Neural cell (in vitro differentiated cells): ENCODE measurements around the gene CDR2L. TPM values are rescaled to one million over a fixed set of nuclear protein-coding genes. Genes with fewer than 3 reads are reported as not detected.

Source experiments
- H2AFZ ChIP-seq: fragments of 200-600, 300-800 bp; sonication (generic), shearing (Covaris generic); 2 replicates; pipeline ENCODE4 v1.6.0; 2014; ENCODE audit warnings: low read depth, mild to moderate bottlenecking, antibody characterized with exemption, low read length, moderate library complexity
- H3F3A ChIP-seq: fragments of 200-600 bp; shearing (Covaris generic); 2 replicates; pipeline ENCODE4 v1.6.1; 2016; ENCODE audit warnings: mild to moderate bottlenecking, moderate library complexity, mixed read lengths, antibody characterized with exemption, low read length; ENCODE audit not compliant: insufficient read depth, poor library complexity, severe bottlenecking
- H3K27ac ChIP-seq: fragments of 200-600, 300-800 bp; sonication (generic), shearing (Covaris generic); 2 replicates; pipeline ENCODE4 v1.5.1; 2014; ENCODE audit warnings: mild to moderate bottlenecking, low read length, moderate library complexity
- H3K27me3 ChIP-seq: fragments of 300-800, 200-600 bp; sonication (generic), shearing (Covaris generic); 2 replicates; pipeline ENCODE4 v1.6.0; 2014; ENCODE audit warnings: mild to moderate bottlenecking, low read depth, low read length, moderate library complexity; ENCODE audit not compliant: insufficient read depth
- H3K36me3 ChIP-seq: fragments of 300-800, 200-600 bp; sonication (generic), shearing (Covaris generic); 2 replicates; pipeline ENCODE4 v1.5.1; 2014; ENCODE audit warnings: mild to moderate bottlenecking, antibody characterized with exemption, low read length, moderate library complexity; ENCODE audit not compliant: insufficient read depth
- H3K4me2 ChIP-seq: fragments of 300-800, 200-600 bp; sonication (generic), shearing (Covaris generic); 2 replicates; pipeline ENCODE4 v1.6.0; 2014; ENCODE audit warnings: mild to moderate bottlenecking, low read length
- H3K4me3 ChIP-seq: fragments of 300-800, 200-600 bp; sonication (generic), shearing (Covaris generic); 2 replicates; pipeline ENCODE4 v1.5.1; 2014; ENCODE audit warnings: mild to moderate bottlenecking, low read length, moderate library complexity
- H3K79me2 ChIP-seq: fragments of 200-600 bp; shearing (Covaris generic); replicated peaks from 2 replicates; pipeline ENCODE4 v1.6.0; 2014; ENCODE audit warnings: mild to moderate bottlenecking, low read length, moderate library complexity; ENCODE audit not compliant: insufficient read depth
- H3K9ac ChIP-seq: fragments of 300-800, 200-600 bp; sonication (generic), shearing (Covaris generic); 2 replicates; pipeline ENCODE4 v1.6.1; 2016; ENCODE audit warnings: mild to moderate bottlenecking, low read length, mixed read lengths
- H3K9me2 ChIP-seq: fragments of 200-600 bp; shearing (Covaris generic); 2 replicates; pipeline ENCODE4 v1.6.1; 2016; ENCODE audit warnings: mild to moderate bottlenecking, low read length, mixed read lengths; ENCODE audit not compliant: insufficient read depth
- H3K9me3 ChIP-seq: fragments of 200-600, 300-800 bp; sonication (generic), shearing (Covaris generic); 2 replicates; pipeline ENCODE4 v1.6.1; 2016; ENCODE audit warnings: mild to moderate bottlenecking, mixed run types, low read length, moderate library complexity, mixed read lengths
- H4K20me1 ChIP-seq: fragments of 200-600 bp; shearing (Covaris generic); 2 replicates; pipeline ENCODE4 v1.6.1; 2016; ENCODE audit warnings: mild to moderate bottlenecking, mixed run types; ENCODE audit not compliant: insufficient read depth
- CTCF ChIP-seq: fragments of 450-650 bp; IDR thresholded peaks from 2 replicates; pipeline ENCODE4 v1.5.1; 2014; ENCODE audit warnings: antibody characterized with exemption, mild to moderate bottlenecking, moderate library complexity; ENCODE audit not compliant: poor library complexity, severe bottlenecking
- EP300 ChIP-seq: fragments of 450-650 bp; conservative IDR thresholded peaks from 2 replicates; pipeline ENCODE4 v1.6.1; 2014; ENCODE audit warnings: antibody characterized with exemption, mild to moderate bottlenecking, moderate library complexity; ENCODE audit not compliant: poor library complexity, severe bottlenecking
- EZH2 ChIP-seq: fragments of 200-600, 300-800 bp; shearing (Covaris generic), sonication (generic); IDR thresholded peaks from 2 replicates; pipeline ENCODE4 v1.6.1; 2014; ENCODE audit warnings: antibody characterized with exemption, low read length, borderline replicate concordance, mild to moderate bottlenecking; ENCODE audit not compliant: insufficient read depth, poor library complexity, severe bottlenecking
- MXI1 ChIP-seq: fragments of 450-650 bp; conservative IDR thresholded peaks from 2 replicates; pipeline ENCODE4 v1.6.1; 2014; ENCODE audit warnings: antibody characterized with exemption, mild to moderate bottlenecking; ENCODE audit not compliant: poor library complexity, severe bottlenecking
- POLR2AphosphoS5 ChIP-seq: IDR thresholded peaks from 2 replicates; pipeline ENCODE4 v1.6.1; 2012
- RAD21 ChIP-seq: fragments of 450-650 bp; conservative IDR thresholded peaks from 2 replicates; pipeline ENCODE4 v1.6.1; 2014; ENCODE audit warnings: antibody characterized with exemption, mild to moderate bottlenecking, moderate library complexity
- REST ChIP-seq: IDR thresholded peaks from 2 replicates; pipeline ENCODE4 v1.6.1; 2012; ENCODE audit warnings: borderline replicate concordance
- SMC3 ChIP-seq: fragments of 450-650 bp; conservative IDR thresholded peaks from 2 replicates; pipeline ENCODE4 v1.6.1; 2014; ENCODE audit warnings: antibody characterized with exemption, mild to moderate bottlenecking, moderate library complexity; ENCODE audit not compliant: poor library complexity
- TAF1 ChIP-seq: IDR thresholded peaks from 2 replicates; pipeline ENCODE4 v1.6.1; 2012; ENCODE audit warnings: low read depth
- polyA plus RNA-seq: library from polyadenylated mRNA; depleted of rRNA; stranded (reverse); fragments of >200 nt; gene quantifications from 2 replicates; pipeline ENCODE4 v1.2.3, GENCODE V29; 2014
- small RNA-seq, 3 experiments: library from RNA; depleted of rRNA; stranded (forward); fragments of <200 nt; gene quantifications; one replicate each; pipeline ENCODE3, GENCODE V24; 2012

Gene CDR2L
- polyA plus RNA-seq, 1 donor from 2014 or later, result 8.1 TPM

GRCh38 chr17:75049706-75050105 lies 62.3 kb downstream of the CDR2L start:
- H3K79me2 ChIP-seq, result peaks cover 16% of the 10 kb centered on the region

GRCh38 chr17:75051941-75052340 lies 64.5 kb downstream of the CDR2L start:
- Histone ChIP-seq H3K4me3 (no peak overlapping the region), H3K4me2 (no peak overlapping the region), H2AFZ (no peak overlapping the region), H3K27ac (no peak overlapping the region), H3K79me2 (peaks cover 16% of the 10 kb centered on the region), H3K9me2 (no peaks in the 10 kb centered on the region), H4K20me1 (no peaks in the 10 kb centered on the region), H3K9ac (no peak overlapping the region), H3F3A (no peaks in the 10 kb centered on the region), H3K27me3 (no peaks in the 10 kb centered on the region), H3K9me3 (no peaks in the 10 kb centered on the region), H3K36me3 (no peaks in the 10 kb centered on the region)
- TF ChIP-seq EZH2 (no peak), EP300 (no peak), REST (no peak), SMC3 (no peak), MXI1 (no peak)

More at GRCh38 chr17:75049706-75050105, 62.3 kb downstream of the CDR2L start:
- Histone ChIP-seq H3K9ac (no peak overlapping the region), H2AFZ (no peak overlapping the region), H3K36me3 (no peaks in the 10 kb centered on the region), H3K4me3 (no peak overlapping the region), H3K27ac (no peak overlapping the region), H4K20me1 (no peaks in the 10 kb centered on the region), H3K9me2 (no peaks in the 10 kb centered on the region), H3K4me2 (no peak overlapping the region), H3F3A (no peaks in the 10 kb centered on the region), H3K9me3 (no peaks in the 10 kb centered on the region), H3K27me3 (no peaks in the 10 kb centered on the region)
- no peak for TF ChIP-seq TAF1
- TF ChIP-seq REST, result no peak
- no peak for TF ChIP-seq CTCF
- TF ChIP-seq EZH2, result no peak
- no peak for TF ChIP-seq RAD21
- no peak for TF ChIP-seq SMC3
- no peak for TF ChIP-seq MXI1
- no peak for TF ChIP-seq EP300
- TF ChIP-seq POLR2AphosphoS5, result no peak

Small RNA genes within 50 kb of the gene (small RNA-seq; reads per million reads assigned to genes)
- gene RN7SL573P, result 0 reads per million in 3 experiments
- 0 reads per million in 3 experiments for gene RNU6-362P

Other genes starting within 250 kb of the CDR2L start
- 0.51 and 1.3 TPM in 2 replicates for gene NHERF1, start 239.0 kb upstream of the CDR2L start, polyA plus RNA-seq
- 232 and 243 TPM in 2 replicates for gene NAT9, start 211.3 kb upstream of the CDR2L start, polyA plus RNA-seq
- 0.04 TPM in 1 of 2 replicates, not detected in the other for gene GRIN2C, start 127.7 kb upstream of the CDR2L start, polyA plus RNA-seq
- 14.4 and 16.1 TPM in 2 replicates for gene FDXR, start 114.6 kb upstream of the CDR2L start, polyA plus RNA-seq
- gene FADS6, start 94.0 kb upstream of the CDR2L start, polyA plus RNA-seq, result not detected in 2 replicates
- gene USH1G, start 64.4 kb upstream of the CDR2L start, polyA plus RNA-seq, result not detected in 2 replicates
- gene OTOP2, start 63.4 kb upstream of the CDR2L start, polyA plus RNA-seq, result not detected in 2 replicates
- not detected in 2 replicates for gene OTOP3, start 51.7 kb upstream of the CDR2L start, polyA plus RNA-seq
- 26.6 and 29.8 TPM in 2 replicates for gene HID1, start 14.9 kb upstream of the CDR2L start, polyA plus RNA-seq
- 47.4 and 49.7 TPM in 2 replicates for gene MRPL58, start 25.0 kb downstream of the CDR2L start, polyA plus RNA-seq
- 452 and 517 TPM in 2 replicates for gene ATP5PD, start 59.3 kb downstream of the CDR2L start, polyA plus RNA-seq
- gene KCTD2, start 59.6 kb downstream of the CDR2L start, polyA plus RNA-seq, result 29.9 and 32.8 TPM in 2 replicates
- gene SLC16A5, start 100.3 kb downstream of the CDR2L start, polyA plus RNA-seq, result not detected in 2 replicates
- 3.7 and 4.0 TPM in 2 replicates for gene ARMC7, start 122.3 kb downstream of the CDR2L start, polyA plus RNA-seq
- 58.7 and 74.0 TPM in 2 replicates for gene NT5C, start 144.1 kb downstream of the CDR2L start, polyA plus RNA-seq
- gene JPT1, start 166.9 kb downstream of the CDR2L start, polyA plus RNA-seq, result 1,721 and 2,003 TPM in 2 replicates
- 224 and 283 TPM in 2 replicates for gene SUMO2, start 195.3 kb downstream of the CDR2L start, polyA plus RNA-seq
- 74.5 and 84.1 TPM in 2 replicates for gene NUP85, start 218.0 kb downstream of the CDR2L start, polyA plus RNA-seq